IPS-15b (cell line): ENCODE data around the gene VPS26C.
"Not testable (repeated sequence)": the region's sequence is repeated elsewhere in the genome, so short reads cannot be mapped to it uniquely, and the experiment has no call there.

Source experiments
- H3K27me3 ChIP-seq: one replicate; pipeline ENCODE4 v1.6.1; 2013; ENCODE audit warnings: low read length; ENCODE audit not compliant: control insufficient read depth, insufficient read depth
- H3K36me3 ChIP-seq: one replicate; pipeline ENCODE4 v1.6.1; 2013; ENCODE audit warnings: low read length; ENCODE audit not compliant: control insufficient read depth, insufficient read depth
- H3K4me1 ChIP-seq: one replicate; pipeline ENCODE4 v1.6.1; 2013; ENCODE audit warnings: mild to moderate bottlenecking, low read length; ENCODE audit not compliant: control insufficient read depth, insufficient read depth
- H3K4me3 ChIP-seq: one replicate; pipeline ENCODE4 v1.5.1; 2013; ENCODE audit warnings: low read depth, low read length
- H3K9ac ChIP-seq: one replicate; pipeline ENCODE4 v1.6.1; 2013; ENCODE audit warnings: low read depth, mild to moderate bottlenecking, low read length
- H3K9me3 ChIP-seq: one replicate; pipeline ENCODE4 v1.6.1; 2013; ENCODE audit warnings: mild to moderate bottlenecking, low read length; ENCODE audit not compliant: control insufficient read depth, insufficient read depth

Gene VPS26C

GRCh38 chr21:37224861-37225839 lies 42.0 kb downstream of the VPS26C start:
- no peaks in the 10 kb centered on the region for H3K4me1 ChIP-seq
- peaks cover 3% of the 10 kb centered on the region for H3K27me3 ChIP-seq
- H3K9me3 ChIP-seq, result no peaks in the 10 kb centered on the region
- peaks cover 41% of the 10 kb centered on the region for H3K36me3 ChIP-seq
- H3K9ac ChIP-seq, result no peak overlapping the region
- no peak overlapping the region for H3K4me3 ChIP-seq

GRCh38 chr21:37223804-37224345 lies 43.3 kb downstream of the VPS26C start:
- Histone ChIP-seq H3K36me3 (peaks cover 41% of the 10 kb centered on the region), H3K27me3 (peaks cover 11% of the 10 kb centered on the region), H3K9ac (no peak overlapping the region), H3K4me1 (no peaks in the 10 kb centered on the region), H3K9me3 (no peaks in the 10 kb centered on the region), H3K4me3 (no peak overlapping the region)

DNA sequence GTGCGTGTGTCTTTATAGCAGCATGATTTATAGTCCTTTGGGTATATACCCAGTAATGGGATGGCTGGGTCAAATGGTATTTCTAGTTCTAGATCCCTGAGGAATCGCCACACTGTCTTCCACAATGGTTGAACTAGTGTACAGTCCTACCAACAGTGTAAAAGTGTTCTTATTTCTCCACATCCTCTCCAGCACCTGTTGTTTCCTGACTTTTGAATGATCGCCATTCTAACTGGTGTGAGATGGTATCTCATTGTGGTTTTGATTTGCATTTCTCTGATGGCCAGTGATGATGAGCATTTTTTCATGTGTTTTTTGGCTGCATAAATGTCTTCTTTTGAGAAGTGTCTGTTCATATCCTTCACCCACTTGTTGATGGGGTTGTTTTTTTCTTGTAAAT lies 44.9 kb downstream of the VPS26C start:
- not testable (repeated sequence) for H3K9ac ChIP-seq, H3K9me3 ChIP-seq, H3K4me1 ChIP-seq, H3K4me3 ChIP-seq
- Histone ChIP-seq H3K36me3 (peaks cover 29% of the 10 kb centered on the region), H3K27me3 (peaks cover 11% of the 10 kb centered on the region)

GRCh38 chr21:37220981-37221664 lies 46.0 kb downstream of the VPS26C start:
- Histone ChIP-seq H3K4me3 (peak overlapping the region; percentile 57), H3K9me3 (no peaks in the 10 kb centered on the region), H3K36me3 (peaks cover 20% of the 10 kb centered on the region), H3K9ac (peak overlapping the region; percentile 32), H3K4me1 (no peaks in the 10 kb centered on the region), H3K27me3 (peaks cover 11% of the 10 kb centered on the region)

DNA sequence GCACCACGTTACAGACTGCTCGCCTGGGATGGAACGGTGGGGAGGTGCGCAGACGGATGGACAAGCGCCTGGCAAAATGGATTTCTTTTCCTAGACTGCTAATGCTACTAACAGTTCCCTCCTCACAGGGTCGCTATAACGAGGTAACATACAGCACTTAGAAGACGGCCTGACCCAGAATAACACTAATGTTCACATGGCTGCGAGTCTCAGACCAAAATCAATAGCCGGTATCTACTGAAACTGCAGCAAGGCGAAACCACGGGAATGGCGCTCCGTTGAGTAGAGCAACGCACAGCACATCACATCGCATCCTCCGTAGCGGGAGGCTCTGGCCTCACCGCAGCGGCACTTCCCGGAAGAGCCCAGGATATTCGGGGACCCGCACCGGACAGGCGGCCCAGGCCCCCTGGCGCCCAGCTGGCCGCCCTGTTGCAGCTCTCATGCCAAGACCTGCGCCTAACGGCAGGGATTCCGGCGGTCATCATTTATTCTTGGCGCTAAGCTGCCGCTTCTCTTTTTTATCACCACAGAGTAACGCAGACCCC lies 46.6 kb downstream of the VPS26C start:
- Histone ChIP-seq H3K9ac (peak overlapping the region; percentile 32), H3K4me3 (peak overlapping the region; percentile 57), H3K36me3 (peaks cover 18% of the 10 kb centered on the region)

GRCh38 chr21:37219761-37220432 lies 47.2 kb downstream of the VPS26C start:
- peaks cover 15% of the 10 kb centered on the region for H3K36me3 ChIP-seq
- H3K4me3 ChIP-seq, result peak overlapping the region; percentile 57
- peaks cover 11% of the 10 kb centered on the region for H3K27me3 ChIP-seq
- no peaks in the 10 kb centered on the region for H3K4me1 ChIP-seq
- no peak overlapping the region for H3K9ac ChIP-seq
- no peaks in the 10 kb centered on the region for H3K9me3 ChIP-seq

More for the DNA sequence above, 46.6 kb downstream of the VPS26C start:
- H3K27me3 ChIP-seq, result peaks cover 11% of the 10 kb centered on the region
- no peaks in the 10 kb centered on the region for H3K4me1 ChIP-seq
- no peaks in the 10 kb centered on the region for H3K9me3 ChIP-seq

- H3K9me3 ChIP-seq, result peaks cover 2% of the 10 kb centered on the region
- H3K36me3 ChIP-seq, result no peaks in the 10 kb centered on the region
- no peak overlapping the region for H3K9ac ChIP-seq
- no peak overlapping the region for H3K4me3 ChIP-seq
- peaks cover 6% of the 10 kb centered on the region for H3K27me3 ChIP-seq
- H3K4me1 ChIP-seq, result no peaks in the 10 kb centered on the region
These were observed 52.2 kb downstream of the VPS26C start for GRCh38 chr21:37214952-37215351.

GRCh38 chr21:37210799-37211198 lies 56.3 kb downstream of the VPS26C start:
- Histone ChIP-seq H3K4me3 (no peak overlapping the region), H3K4me1 (no peaks in the 10 kb centered on the region), H3K27me3 (no peaks in the 10 kb centered on the region), H3K9ac (no peak overlapping the region), H3K9me3 (peaks cover 6% of the 10 kb centered on the region), H3K36me3 (no peaks in the 10 kb centered on the region)

DNA sequence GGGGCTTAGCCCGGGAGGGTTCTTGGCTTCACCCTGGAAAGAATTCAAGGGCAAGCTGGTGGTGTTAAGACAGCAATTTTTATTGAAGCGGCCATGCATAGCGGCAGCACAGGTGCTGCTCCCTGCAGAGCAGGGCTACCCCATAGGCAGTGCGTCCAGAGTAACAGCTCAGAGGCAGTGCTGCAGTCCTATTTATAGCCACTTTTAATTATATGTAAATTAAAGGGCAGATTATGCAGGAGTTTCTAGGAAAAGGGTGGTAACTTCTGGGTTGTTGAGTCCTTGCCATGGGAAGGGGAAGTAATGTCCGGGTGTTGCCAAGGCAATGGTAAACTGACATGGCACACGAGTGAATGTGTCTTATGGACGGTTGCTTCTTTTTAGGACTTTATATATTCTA lies 57.0 kb downstream of the VPS26C start:
- H3K4me1 ChIP-seq, result no peaks in the 10 kb centered on the region
- no peak overlapping the region for H3K9ac ChIP-seq
- H3K9me3 ChIP-seq, result peaks cover 6% of the 10 kb centered on the region
- H3K27me3 ChIP-seq, result no peaks in the 10 kb centered on the region
- H3K36me3 ChIP-seq, result no peaks in the 10 kb centered on the region
- H3K4me3 ChIP-seq, result no peak overlapping the region

DNA sequence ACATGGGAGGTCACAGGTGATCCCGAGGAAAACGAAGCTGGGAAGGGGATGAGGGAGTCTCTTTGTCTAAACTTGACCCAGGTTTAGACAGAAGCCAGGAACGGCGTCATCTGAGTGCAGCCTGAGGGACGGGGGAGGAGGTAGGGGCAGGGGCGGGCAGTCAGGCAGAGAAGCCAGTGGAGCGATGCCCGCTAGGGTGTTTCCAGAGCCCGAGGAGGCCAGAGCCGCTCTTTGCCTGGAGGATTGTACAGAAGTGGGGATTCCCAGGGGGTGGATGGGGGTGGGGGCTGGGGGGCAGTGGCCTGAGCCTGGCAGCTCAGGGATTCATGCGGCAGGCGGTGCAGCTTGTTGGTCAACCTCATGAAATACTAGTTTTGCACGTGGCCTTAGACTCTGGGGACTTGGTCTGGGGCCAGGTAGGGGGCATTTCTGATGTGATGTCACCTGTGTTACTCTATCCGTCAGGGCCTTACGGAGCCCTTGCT lies 58.4 kb downstream of the VPS26C start:
- Histone ChIP-seq H3K9me3 (peaks cover 6% of the 10 kb centered on the region), H3K36me3 (no peaks in the 10 kb centered on the region), H3K4me1 (no peaks in the 10 kb centered on the region), H3K27me3 (no peaks in the 10 kb centered on the region), H3K4me3 (no peak overlapping the region), H3K9ac (no peak overlapping the region)
